ENCODE measurements around the gene GAPVD1. TPM values are rescaled to one million over a fixed set of nuclear protein-coding genes. Genes with fewer than 3 reads are reported as not detected.
A peak's percentile ranks its signal among the peaks of the same experiment; 100 is the strongest.

Gene GAPVD1
- total and polyA plus RNA-seq, 2 of the 13 experiments (the other 11 are each of a cell fraction or from before 2014, with no cell fraction given): 11.1 to 33.2 TPM

DNA sequence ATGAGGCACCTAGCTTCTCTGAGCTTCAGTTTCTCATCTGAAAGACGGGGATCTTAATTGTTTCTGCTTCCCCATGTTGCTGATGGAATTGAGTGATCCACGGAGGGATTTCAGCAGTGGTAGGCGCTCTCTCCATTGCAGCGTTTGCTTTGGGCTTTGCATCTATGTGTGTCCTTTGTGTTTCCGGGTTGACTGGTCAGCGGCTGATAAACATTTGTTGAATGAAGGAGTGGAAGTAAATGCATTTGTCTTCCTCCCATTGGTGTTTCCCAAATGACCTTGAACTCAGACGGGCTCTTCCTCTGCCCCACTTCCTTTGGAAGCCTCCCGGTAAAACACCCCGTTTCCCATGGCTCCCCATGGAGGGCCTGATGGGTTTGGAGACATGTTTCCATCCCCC, 117.2 kb downstream of the GAPVD1 start:
- Histone ChIP-seq H3K4me2 (ENCODE audit: low read depth, low read length) (peak overlapping the region; percentile 78), H3K79me2 (ENCODE audit: insufficient read depth, low read length) (no peaks in the 10 kb centered on the region), H3K27me3 (ENCODE audit: control insufficient read depth in 1 of 2, insufficient read depth in 2 of 2, low read length in 2 of 2) (peaks cover 2 to 22% of the 10 kb centered on the region in 2 experiments; a peak in 3 of 5 replicates), H2AFZ (ENCODE audit: low read length) (peak overlapping the region; percentile 75), H4K20me1 (ENCODE audit: insufficient read depth, low read length) (no peaks in the 10 kb centered on the region), H3K9me3 (ENCODE audit: low read length) (no peaks in the 10 kb centered on the region), H3K36me3 (replicated peaks in 1 of 2; ENCODE audit: control insufficient read depth in 1 of 2, insufficient read depth in 2 of 2, low read length in 2 of 2) (no peaks in the 10 kb centered on the region), H3K4me3 (replicated peaks in 1 of 3; ENCODE audit: insufficient read depth in 1 of 3, low read depth in 2 of 3, low read length in 3 of 3) (peak overlapping the region; percentile 15 to 39 (median 22); a peak in 4 of 6 replicates), H3K4me1 (ENCODE audit: insufficient read depth, low read length) (peaks cover 71% of the 10 kb centered on the region), H3K27ac (ENCODE audit: extremely low read length, insufficient read depth, low read length) (no peak overlapping the region), H3K9ac (ENCODE audit: insufficient read depth, low read depth, low read length) (no peak overlapping the region; the same call in none of the 2 replicates)
- BruUV-seq (replicated peaks): no TSS peak
- no peak for DNase-seq (ENCODE audit: low spot score)
- intact Hi-C loops (cut with micrococcal nuclease; ENCODE audit: unreplicated experiment) (loop anchor here (10.0 kb wide), 1 partner anchor 604 kb away; the partner anchor contains the start of genes NR6A1 and OLFML2A), in situ Hi-C loops (cut with HindIII; ENCODE audit: extremely low pct_ligation_motif_present, low pct_unique_long_range_greater_than_20kb) (loop anchor here (10.0 kb wide), 1 partner anchor 604 kb away; the partner anchor contains the start of genes NR6A1 and OLFML2A)
- ChIA-PET CTCF (ENCODE audit: low intra/inter-chr PET ratio, low total read pairs) (no interaction called here), POLR2A (no interaction called here)
- FAIRE-seq: no peak
- WGBS (ENCODE audit: low lambda C conversion rate): 9% methylated on average over 9 of the region's 9 CpGs
- TF ChIP-seq ZNF776 (CRISPR knock-in tag; IDR thresholded peaks at IDR 0.05) (no peak), THAP11 (CRISPR knock-in tag; IDR thresholded peaks at IDR 0.05) (peak; percentile 21; the same call in 1 of the 2 replicates), NR2C2 (CRISPR knock-in tag; IDR thresholded peaks at IDR 0.05; ENCODE audit: borderline replicate concordance) (peak; percentile 93), POLR2AphosphoS5 (IDR thresholded peaks at IDR 0.05; ENCODE audit: low read depth, low read length) (no peak), PHF8 (CRISPR knock-in tag; IDR thresholded peaks at IDR 0.05) (no peak), TAF1 (CRISPR knock-in tag; IDR thresholded peaks at IDR 0.05) (peak; percentile 28; the same call in 1 of the 2 replicates), MXD1 (CRISPR knock-in tag; IDR thresholded peaks at IDR 0.05) (no peak), MTA3 (CRISPR knock-in tag; IDR thresholded peaks at IDR 0.05) (no peak), NFYC (CRISPR knock-in tag; IDR thresholded peaks at IDR 0.05) (peak; percentile 39; the same call in 1 of the 2 replicates), NFYB (CRISPR knock-in tag; IDR thresholded peaks at IDR 0.05) (peak; percentile 40; the same call in 1 of the 2 replicates), RERE (CRISPR knock-in tag; IDR thresholded peaks at IDR 0.05; ENCODE audit: low read depth) (no peak), ZKSCAN5 (CRISPR knock-in tag; IDR thresholded peaks at IDR 0.05) (no peak), KAT8 (CRISPR knock-in tag; IDR thresholded peaks at IDR 0.05) (peak; percentile 62), GABPA (IDR thresholded peaks at IDR 0.05; ENCODE audit: low read depth, low read length) (peak; percentile 45), GABPA (CRISPR knock-in tag; IDR thresholded peaks at IDR 0.05; ENCODE audit: low read depth) (peak; percentile 87), GATAD1 (CRISPR knock-in tag; IDR thresholded peaks at IDR 0.05) (peak; percentile 47; the same call in 1 of the 2 replicates), PHF20 (CRISPR knock-in tag; IDR thresholded peaks at IDR 0.05) (peak; percentile 30; the same call in 1 of the 2 replicates), LCORL (IDR thresholded peaks at IDR 0.05) (no peak), LCORL (CRISPR knock-in tag; IDR thresholded peaks at IDR 0.05) (no peak), BATF2 (CRISPR knock-in tag; IDR thresholded peaks at IDR 0.05) (no peak), ELF3 (CRISPR knock-in tag; IDR thresholded peaks at IDR 0.05) (peak; percentile 53; the same call in 1 of the 2 replicates), GABPB1 (CRISPR knock-in tag; IDR thresholded peaks at IDR 0.05) (peak; percentile 61; the same call in 1 of the 2 replicates)
- ATAC-seq: 0 out of 3 replicates have a peak, but pooled peaks have one; percentile 9
